Measurements from ENCODE around the gene MEOX1. TPM values are rescaled to one million over a fixed set of nuclear protein-coding genes. Genes with fewer than 3 reads are reported as not detected.

The MEOX1 gene
- total and polyA plus RNA-seq, 5 donors: 4.2 to 16.8 (median 10.6) TPM

DNA sequence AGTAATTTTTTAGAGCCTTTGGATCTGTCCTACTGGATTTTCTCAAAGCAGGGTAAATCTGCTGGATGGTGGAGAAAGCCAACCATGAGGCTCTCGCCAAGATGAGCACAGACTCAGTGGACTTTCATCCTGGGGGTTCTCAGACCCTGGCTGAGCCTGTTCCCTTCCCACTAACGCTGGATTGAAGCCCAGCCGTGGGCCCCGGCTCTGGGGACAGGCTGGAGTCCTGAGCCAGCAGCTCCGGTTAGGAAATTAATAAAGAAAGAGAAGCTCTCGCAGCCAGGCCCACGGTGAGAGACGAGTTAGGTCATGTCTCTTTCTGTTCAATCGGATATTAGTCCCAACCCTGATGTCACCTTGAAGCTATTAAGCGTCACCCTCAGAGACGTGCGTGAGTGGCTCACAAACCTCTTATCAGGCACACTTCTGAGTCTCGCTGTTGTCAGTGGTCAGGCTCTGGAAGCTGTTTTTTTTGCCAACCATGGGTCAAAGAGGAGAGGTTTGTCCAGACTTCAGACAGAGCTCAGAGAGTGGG is 27.1 kb downstream of the MEOX1 start:
- DNase-seq: peak; percentile 64 to 83 (median 77)
- Histone ChIP-seq H3K9me3 (ENCODE audit: control insufficient read depth, low read length) (no peaks in the 10 kb centered on the region), H3K27ac (ENCODE audit: low read length) (peak overlapping the region; percentile 42), H3K4me3 (ENCODE audit: low read length) (no peak overlapping the region), H3K27me3 (ENCODE audit: control insufficient read depth, insufficient read depth) (no peaks in the 10 kb centered on the region), H3K4me1 (ENCODE audit: control insufficient read depth, insufficient read depth, low read length) (peaks cover 6% of the 10 kb centered on the region)
- peak; percentile 52 to 78 for ATAC-seq
- 15% methylated on average over 13 of the region's 13 CpGs for WGBS
- intact Hi-C loops (cut with DNase I): no loop called here

DNA sequence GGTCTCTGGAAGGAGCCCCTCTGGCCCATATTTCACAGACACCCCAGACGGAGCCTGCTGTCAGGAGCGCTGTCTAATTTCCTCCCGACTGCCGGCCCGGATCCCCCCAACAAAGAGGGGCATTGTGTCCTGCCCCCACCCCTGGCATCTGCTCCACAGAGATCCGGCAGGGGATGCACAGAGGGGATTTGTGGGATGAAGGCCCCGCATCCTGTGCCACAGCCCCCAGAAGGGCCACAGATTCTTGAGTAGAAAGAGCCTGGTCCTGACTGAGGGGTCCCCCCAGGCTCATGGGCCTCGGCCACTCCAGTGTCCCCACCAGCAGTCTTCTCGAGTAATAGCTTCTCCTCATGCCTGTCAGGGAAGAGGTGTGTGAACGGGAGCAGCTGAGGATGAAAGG is 29.5 kb downstream of the MEOX1 start:
- intact Hi-C loops (cut with DNase I): no loop called here
- Histone ChIP-seq H3K9me3 (ENCODE audit: control insufficient read depth, low read length) (no peaks in the 10 kb centered on the region), H3K4me3 (ENCODE audit: low read length) (no peak overlapping the region), H3K4me1 (ENCODE audit: control insufficient read depth, insufficient read depth, low read length) (peaks cover 6% of the 10 kb centered on the region), H3K27me3 (ENCODE audit: control insufficient read depth, insufficient read depth) (no peaks in the 10 kb centered on the region), H3K27ac (ENCODE audit: low read length) (no peak overlapping the region)
- 77% methylated on average over 10 of the region's 10 CpGs for WGBS
- DNase-seq (no peak), ATAC-seq (no peak)

DNA sequence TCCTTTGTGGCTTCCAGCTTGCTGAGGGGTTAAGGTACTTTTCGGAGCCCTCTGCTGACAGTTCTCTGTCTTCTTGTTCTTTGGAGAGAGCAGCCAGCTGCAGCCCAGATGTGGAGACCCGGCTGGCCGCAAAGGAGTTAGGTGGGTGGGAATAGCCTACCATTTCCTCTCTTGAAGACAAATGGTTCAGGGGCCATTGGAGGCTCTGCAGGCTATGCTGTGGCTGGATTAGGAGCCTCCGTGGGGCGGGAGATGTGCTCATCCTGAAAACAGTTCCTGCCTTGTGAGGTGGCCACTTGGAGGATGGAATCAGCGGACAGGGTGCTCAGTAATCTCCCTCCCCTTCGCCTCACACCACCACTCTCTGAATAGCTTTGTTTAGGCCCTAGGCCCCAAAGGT is 30.3 kb downstream of the MEOX1 start:
- 86% methylated on average over 7 of the region's 7 CpGs for WGBS
- Histone ChIP-seq H3K27me3 (ENCODE audit: control insufficient read depth, insufficient read depth) (no peaks in the 10 kb centered on the region), H3K4me1 (ENCODE audit: control insufficient read depth, insufficient read depth, low read length) (peaks cover 6% of the 10 kb centered on the region), H3K4me3 (ENCODE audit: low read length) (no peak overlapping the region), H3K9me3 (ENCODE audit: control insufficient read depth, low read length) (no peaks in the 10 kb centered on the region), H3K27ac (ENCODE audit: low read length) (no peak overlapping the region)
- ATAC-seq: no peak
- no peak for DNase-seq
- intact Hi-C loops (cut with DNase I): no loop called here

DNA sequence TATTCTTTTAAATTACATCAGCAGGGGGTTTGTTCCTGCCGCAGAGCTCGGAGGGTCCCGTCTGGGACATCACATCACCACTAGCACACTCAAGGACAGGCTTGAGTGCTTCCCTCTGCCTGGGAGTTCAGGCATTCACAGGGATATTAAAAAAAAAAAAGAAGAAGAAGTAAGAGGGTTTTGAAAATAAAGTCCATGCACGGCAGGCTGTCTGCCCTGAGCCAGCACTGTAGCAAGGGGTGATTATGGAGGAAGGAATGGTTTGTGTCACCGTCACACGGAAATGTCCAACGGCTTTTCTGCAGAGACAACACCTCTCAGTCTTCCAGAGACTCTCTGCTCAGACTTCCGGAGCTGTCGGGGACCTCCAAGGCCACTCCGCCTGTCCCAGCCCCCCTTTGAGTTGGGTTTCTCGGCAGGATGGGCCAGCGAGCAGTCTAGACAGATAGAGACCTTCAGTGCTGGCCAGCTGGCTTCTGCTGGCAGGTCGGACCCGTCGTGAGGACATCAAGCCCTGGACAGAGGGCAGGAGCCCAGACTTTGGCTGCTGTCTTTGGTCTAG is 33.6 kb downstream of the MEOX1 start:
- DNase-seq (peak; percentile 27 to 74 (median 67)), ATAC-seq (peak; percentile 59 to 77)
- intact Hi-C loops (cut with DNase I): no loop called here
- WGBS: 22% methylated on average over 15 of the region's 15 CpGs
- H3K9me3 ChIP-seq (ENCODE audit: control insufficient read depth, low read length): no peaks in the 10 kb centered on the region
- H3K4me1 ChIP-seq (ENCODE audit: control insufficient read depth, insufficient read depth, low read length): no peaks in the 10 kb centered on the region
- no peak overlapping the region for H3K4me3 ChIP-seq (ENCODE audit: low read length)
- H3K27ac ChIP-seq (ENCODE audit: low read length): no peak overlapping the region
- no peaks in the 10 kb centered on the region for H3K27me3 ChIP-seq (ENCODE audit: control insufficient read depth, insufficient read depth)

DNA sequence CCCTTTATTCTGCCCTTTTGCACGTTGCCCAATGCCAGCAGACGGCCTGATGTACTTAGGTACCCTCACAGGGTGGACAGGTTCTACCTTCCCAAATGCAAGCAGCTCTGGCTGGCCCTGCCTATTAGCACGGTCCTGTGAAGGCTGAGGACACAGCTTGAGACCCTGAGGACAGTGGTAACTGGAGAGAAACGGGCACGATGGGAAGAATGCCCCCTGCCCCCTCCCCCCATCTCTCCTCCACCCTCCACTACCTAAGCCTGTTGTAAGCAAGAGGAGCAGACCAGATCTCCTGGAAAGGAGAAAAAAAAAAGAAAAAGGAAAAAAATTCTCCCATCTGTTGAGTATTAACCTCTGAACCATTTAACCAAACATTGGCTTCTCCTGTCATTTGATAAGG is 34.1 kb downstream of the MEOX1 start:
- Histone ChIP-seq H3K4me1 (ENCODE audit: control insufficient read depth, insufficient read depth, low read length) (no peaks in the 10 kb centered on the region), H3K27me3 (ENCODE audit: control insufficient read depth, insufficient read depth) (no peaks in the 10 kb centered on the region), H3K4me3 (ENCODE audit: low read length) (no peak overlapping the region), H3K9me3 (ENCODE audit: control insufficient read depth, low read length) (no peaks in the 10 kb centered on the region), H3K27ac (ENCODE audit: low read length) (no peak overlapping the region)
- WGBS: 42% methylated on average over 5 of the region's 5 CpGs
- DNase-seq: no peak
- intact Hi-C loops (cut with DNase I): no loop called here
- peak in 1 of 2 donors; percentile 9 for ATAC-seq

DNA sequence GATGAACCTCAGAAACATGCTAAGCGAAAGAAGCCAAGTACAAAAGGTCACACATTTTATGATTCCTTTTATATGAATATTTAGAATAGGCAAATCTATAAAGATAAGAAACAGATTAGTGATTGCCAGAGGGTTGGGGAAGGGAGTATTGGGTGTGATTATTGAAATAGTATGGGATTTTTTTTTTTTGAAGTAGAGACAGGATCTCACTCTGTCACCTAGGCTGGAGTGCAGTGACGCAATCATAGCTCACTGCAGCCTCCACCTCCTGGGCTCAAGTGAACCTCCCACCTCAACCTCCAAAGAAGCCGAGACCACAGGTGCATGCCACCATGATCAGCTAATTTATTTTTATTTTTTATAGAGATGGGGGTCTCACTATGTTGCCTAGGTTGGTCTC is 35.7 kb downstream of the MEOX1 start:
- ATAC-seq: no peak
- Histone ChIP-seq H3K9me3 (ENCODE audit: control insufficient read depth, low read length) (no peaks in the 10 kb centered on the region), H3K27ac (ENCODE audit: low read length) (no peak overlapping the region), H3K27me3 (ENCODE audit: control insufficient read depth, insufficient read depth) (no peaks in the 10 kb centered on the region), H3K4me3 (ENCODE audit: low read length) (no peak overlapping the region), H3K4me1 (ENCODE audit: control insufficient read depth, insufficient read depth, low read length) (no peaks in the 10 kb centered on the region)
- DNase-seq: no peak
- intact Hi-C loops (cut with DNase I): no loop called here
- 96% methylated on average over 3 of the region's 3 CpGs for WGBS

DNA sequence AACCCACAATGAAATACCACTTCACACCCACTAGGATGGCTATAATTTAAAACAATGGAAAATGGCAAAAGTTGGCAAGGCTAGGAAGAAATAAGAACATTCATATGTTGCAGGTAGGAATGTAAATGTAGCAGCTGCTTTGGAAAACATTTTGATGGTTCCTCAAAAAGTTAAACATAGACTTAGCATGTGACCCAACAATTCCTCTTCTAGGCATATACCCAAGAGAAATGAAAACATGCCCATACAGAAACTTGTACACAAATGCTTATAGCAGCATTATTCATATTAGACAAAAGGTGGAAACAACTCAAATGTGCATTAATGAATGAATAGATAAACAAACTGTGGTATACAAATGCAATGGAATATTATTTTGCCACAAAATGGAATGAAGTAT is 36.1 kb downstream of the MEOX1 start:
- intact Hi-C loops (cut with DNase I): no loop called here
- H3K9me3 ChIP-seq (ENCODE audit: control insufficient read depth, low read length): no peaks in the 10 kb centered on the region
- no peak for DNase-seq
- ATAC-seq: no peak
- H3K27me3 ChIP-seq (ENCODE audit: control insufficient read depth, insufficient read depth): no peaks in the 10 kb centered on the region
- no peak overlapping the region for H3K27ac ChIP-seq (ENCODE audit: low read length)
- H3K4me1 ChIP-seq (ENCODE audit: control insufficient read depth, insufficient read depth, low read length): no peaks in the 10 kb centered on the region
- H3K4me3 ChIP-seq (ENCODE audit: low read length): no peak overlapping the region

DNA sequence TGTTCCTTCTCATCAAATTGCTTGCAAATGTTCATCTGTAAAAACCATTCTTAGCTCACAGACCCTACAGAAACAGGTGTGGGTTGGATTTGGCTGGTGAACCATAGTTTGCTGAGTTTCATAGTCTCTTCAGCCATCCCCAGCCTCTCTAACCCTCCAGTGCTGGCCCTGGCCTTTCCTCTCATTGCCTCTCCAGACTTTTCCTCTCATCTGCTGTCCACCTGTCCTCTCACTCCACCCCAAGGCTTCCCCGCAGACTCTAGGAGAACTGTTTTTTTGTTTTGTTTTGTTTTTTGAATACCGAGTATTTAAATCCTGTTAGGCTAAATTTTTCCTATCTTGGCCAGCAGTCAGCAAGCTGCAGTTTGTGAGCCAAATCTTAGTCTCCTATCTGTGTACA is 41.1 kb downstream of the MEOX1 start:
- Histone ChIP-seq H3K4me3 (ENCODE audit: low read length) (no peak overlapping the region), H3K9me3 (ENCODE audit: control insufficient read depth, low read length) (no peaks in the 10 kb centered on the region), H3K27ac (ENCODE audit: low read length) (no peak overlapping the region), H3K4me1 (ENCODE audit: control insufficient read depth, insufficient read depth, low read length) (no peaks in the 10 kb centered on the region), H3K27me3 (ENCODE audit: control insufficient read depth, insufficient read depth) (no peaks in the 10 kb centered on the region)
- intact Hi-C loops (cut with DNase I): no loop called here
- ATAC-seq (no peak), DNase-seq (no peak)
- 37% methylated on average over 2 of the region's 2 CpGs for WGBS

DNA sequence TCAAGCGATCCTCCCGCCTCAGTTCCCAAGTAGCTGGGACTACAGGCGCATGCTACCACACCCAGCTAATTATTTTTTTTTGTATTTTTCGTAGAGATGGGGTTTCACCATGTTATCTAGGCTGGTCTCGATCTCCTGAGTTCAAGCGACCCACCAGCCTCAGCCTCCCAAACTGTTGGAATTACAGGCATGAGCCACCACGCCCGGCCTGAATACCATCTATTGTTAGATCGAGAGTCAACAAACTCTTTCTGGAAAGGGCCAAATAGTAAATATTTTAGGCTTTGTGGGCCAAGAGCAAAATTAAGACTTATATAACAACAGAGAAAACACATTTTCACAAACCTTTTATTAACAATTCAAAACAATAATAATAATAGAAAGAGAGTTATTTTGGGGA is 41.6 kb downstream of the MEOX1 start:
- Histone ChIP-seq H3K9me3 (ENCODE audit: control insufficient read depth, low read length) (no peaks in the 10 kb centered on the region), H3K27ac (ENCODE audit: low read length) (no peak overlapping the region), H3K27me3 (ENCODE audit: control insufficient read depth, insufficient read depth) (no peaks in the 10 kb centered on the region), H3K4me1 (ENCODE audit: control insufficient read depth, insufficient read depth, low read length) (no peaks in the 10 kb centered on the region), H3K4me3 (ENCODE audit: low read length) (no peak overlapping the region)
- ATAC-seq (no peak), DNase-seq (no peak)
- 83% methylated on average over 9 of the region's 9 CpGs for WGBS
- intact Hi-C loops (cut with DNase I): no loop called here

DNA sequence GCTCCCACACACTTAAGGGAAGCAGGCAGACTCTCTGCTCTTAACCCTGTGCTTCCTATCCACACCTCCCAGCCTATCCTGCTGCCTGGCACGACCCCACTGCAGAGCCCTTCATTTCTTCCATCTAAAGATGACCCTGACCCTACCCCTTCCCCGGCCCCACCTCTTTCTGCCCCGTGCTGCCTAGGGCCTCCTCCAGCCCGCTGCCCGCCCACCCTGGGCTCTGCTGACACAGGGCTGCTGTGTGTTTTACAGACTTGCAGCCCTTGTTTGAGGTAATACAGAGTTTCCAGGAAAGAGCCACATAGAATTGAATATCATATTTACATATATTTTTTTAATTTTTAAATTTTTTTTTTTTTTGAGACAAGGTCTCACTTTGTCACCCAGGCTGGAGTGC is 42.0 kb downstream of the MEOX1 start:
- DNase-seq: no peak
- 76% methylated on average over 5 of the region's 5 CpGs for WGBS

DNA sequence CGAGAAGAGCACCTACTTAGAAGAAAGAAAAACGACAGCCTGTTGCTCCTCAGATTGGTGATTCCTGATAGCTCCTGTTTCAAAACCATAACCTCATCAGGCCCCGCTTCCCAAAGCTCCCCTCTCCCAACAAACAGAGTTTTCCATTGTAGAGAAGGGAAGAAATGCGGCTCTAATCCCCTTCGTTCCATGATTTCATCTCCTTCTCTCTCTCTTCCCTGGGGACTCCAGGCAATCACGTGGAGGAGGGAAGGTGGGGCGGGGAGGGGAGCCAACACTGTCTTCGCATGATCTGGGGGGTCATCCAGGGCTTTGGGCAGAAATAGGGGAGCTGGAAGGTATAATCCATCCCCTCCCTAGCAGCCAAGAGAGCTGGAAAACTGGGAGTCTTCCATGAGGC is 43.4 kb downstream of the MEOX1 start:
- WGBS: 84% methylated on average over 8 of the region's 8 CpGs

More for the DNA sequence above, 42.0 kb downstream of the MEOX1 start:
- Histone ChIP-seq H3K27me3 (ENCODE audit: control insufficient read depth, insufficient read depth) (no peaks in the 10 kb centered on the region), H3K4me3 (ENCODE audit: low read length) (no peak overlapping the region), H3K27ac (ENCODE audit: low read length) (no peak overlapping the region), H3K4me1 (ENCODE audit: control insufficient read depth, insufficient read depth, low read length) (no peaks in the 10 kb centered on the region), H3K9me3 (ENCODE audit: control insufficient read depth, low read length) (no peaks in the 10 kb centered on the region)
- intact Hi-C loops (cut with DNase I): no loop called here
- peak in 1 of 2 donors; percentile 30 for ATAC-seq

DNA sequence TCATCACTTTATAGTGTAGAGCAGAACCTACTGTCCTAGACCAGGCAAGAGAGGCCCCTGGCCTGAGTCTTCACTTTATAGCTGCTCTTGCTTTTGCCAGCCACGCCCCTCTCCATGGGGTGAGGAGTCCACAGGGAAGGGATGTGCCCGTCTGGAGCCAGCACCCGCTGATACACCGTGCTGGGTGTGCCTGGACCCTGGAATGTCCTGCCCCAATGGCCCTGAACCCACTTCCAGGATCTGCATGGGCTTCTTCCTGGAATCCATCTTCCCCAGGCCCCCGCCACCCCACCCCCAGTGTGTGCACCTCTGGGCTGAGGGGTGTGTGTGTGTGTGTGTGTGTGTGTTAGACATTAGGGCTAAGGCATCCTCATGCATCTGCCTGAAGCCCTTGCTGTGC is 44.9 kb downstream of the MEOX1 start:
- Histone ChIP-seq H3K27me3 (ENCODE audit: control insufficient read depth, insufficient read depth) (no peaks in the 10 kb centered on the region), H3K4me1 (ENCODE audit: control insufficient read depth, insufficient read depth, low read length) (no peaks in the 10 kb centered on the region), H3K27ac (ENCODE audit: low read length) (no peak overlapping the region), H3K4me3 (ENCODE audit: low read length) (no peak overlapping the region), H3K9me3 (ENCODE audit: control insufficient read depth, low read length) (no peaks in the 10 kb centered on the region)
- WGBS: 84% methylated on average over 5 of the region's 5 CpGs
- ATAC-seq (no peak), DNase-seq (no peak)
- intact Hi-C loops (cut with DNase I): no loop called here

More for the DNA sequence above, 43.4 kb downstream of the MEOX1 start:
- no peak overlapping the region for H3K4me3 ChIP-seq (ENCODE audit: low read length)
- H3K27me3 ChIP-seq (ENCODE audit: control insufficient read depth, insufficient read depth): no peaks in the 10 kb centered on the region
- H3K9me3 ChIP-seq (ENCODE audit: control insufficient read depth, low read length): no peaks in the 10 kb centered on the region
- ATAC-seq (no peak), DNase-seq (no peak)
- intact Hi-C loops (cut with DNase I): no loop called here
- H3K27ac ChIP-seq (ENCODE audit: low read length): no peak overlapping the region
- H3K4me1 ChIP-seq (ENCODE audit: control insufficient read depth, insufficient read depth, low read length): no peaks in the 10 kb centered on the region

Data from right cardiac atrium (tissue), 5 donors.